B cell (primary cell): ENCODE data around the gene ATXN1. TPM values are rescaled to one million over a fixed set of nuclear protein-coding genes. Genes with fewer than 3 reads are reported as not detected.

Experiments used
- ATAC-seq: fragments of 200-7000 bp; cut with Tn5 transposase; one replicate; pipeline ENCODE4 v1.10.0; 2021; ENCODE audit warnings: low read depth, mild to moderate bottlenecking, moderate number of reproducible peaks, moderate library complexity
- CTCF ChIA-PET: fragments of 350-600 bp; sonication (Branson Sonifier 250); formaldehyde crosslinking; loops from one replicate; lab custom pipeline; 2021; ENCODE audit warnings: antibody characterized with exemption, inconsistent platforms; lab: Charles Lee
- POLR2A ChIA-PET: fragments of 350-600 bp; sonication (Branson Sonifier 250); formaldehyde crosslinking; loops from one replicate; lab custom pipeline; 2021; ENCODE audit warnings: antibody characterized with exemption; lab: Charles Lee
- DNase-seq: peaks from one replicate; pipeline ENCODE4 v3.0.0; 2013
- H2AFZ ChIP-seq: 2 replicates; pipeline ENCODE4 v1.6.1; 2012; ENCODE audit warnings: mild to moderate bottlenecking, low read depth, low read length; ENCODE audit not compliant: insufficient read depth, poor library complexity, severe bottlenecking
- H3K27ac ChIP-seq, 2 donors: 1 replicate in 1 of 2; 2 replicates in 1 of 2; pipeline ENCODE4 v1.5.1; 2012 to 2013; ENCODE audit warnings: low read length in 2 of 2, mild to moderate bottlenecking in 2 of 2, moderate library complexity in 1 of 2
- H3K27me3 ChIP-seq, 4 experiments: fragments of 200-600 bp in 1 of 4; sonication (generic) in 1 of 4; replicated peaks in 1 of 4; 1 replicate in 2 of 4; 2 replicates in 2 of 4; pipeline versions ENCODE4 v1.6.1 to v1.7.0; 2013 to 2016; ENCODE audit warnings: low read length in 3 of 4, mild to moderate bottlenecking in 2 of 4, mixed read lengths in 1 of 4, moderate library complexity in 1 of 4; ENCODE audit not compliant: insufficient read depth in 4 of 4, control insufficient read depth in 3 of 4; ENCODE audit errors: control extremely low read depth in 1 of 4
- H3K36me3 ChIP-seq, 2 experiments: replicated peaks in 1 of 2; 1 replicate in 1 of 2; 2 replicates in 1 of 2; pipeline versions ENCODE4 v1.6.1 to v1.7.1; 2013; ENCODE audit warnings: low read length in 1 of 2; ENCODE audit not compliant: insufficient read depth in 2 of 2, control insufficient read depth in 1 of 2; ENCODE audit errors: control extremely low read depth in 1 of 2, extremely low read depth in 1 of 2
- H3K4me1 ChIP-seq, 2 donors: fragments of 200-600 bp in 1 of 2; sonication (generic) in 1 of 2; 1 replicate in 1 of 2; 2 replicates in 1 of 2; pipeline versions ENCODE4 v1.5.1 to v1.6.1; 2013 to 2017; ENCODE audit warnings: low read length in 2 of 2; ENCODE audit not compliant: control insufficient read depth in 2 of 2, insufficient read depth in 2 of 2
- H3K4me2 ChIP-seq: replicated peaks from 2 replicates; pipeline ENCODE3; 2012; ENCODE audit warnings: mild to moderate bottlenecking, low read depth, low read length; ENCODE audit not compliant: poor library complexity, severe bottlenecking
- H3K4me3 ChIP-seq, 5 experiments: fragments of 200-600 bp in 1 of 5; sonication (generic) in 1 of 5; 1 replicate in 3 of 5; 2 replicates in 2 of 5; pipeline versions ENCODE4 v1.5.1 to v1.7.0; 2011 to 2016; ENCODE audit warnings: low read length in 4 of 5, mild to moderate bottlenecking in 4 of 5, low read depth in 2 of 5, control low read depth in 1 of 5, moderate library complexity in 1 of 5; ENCODE audit not compliant: insufficient read depth in 1 of 5; ENCODE audit errors: control extremely low read depth in 1 of 5, extremely low read depth in 1 of 5
- H3K79me2 ChIP-seq: fragments of 200-600 bp; sonication (generic); one replicate; pipeline ENCODE4 v1.6.0; 2016; ENCODE audit warnings: low read length; ENCODE audit not compliant: control insufficient read depth, insufficient read depth
- H3K9ac ChIP-seq: fragments of 200-600 bp; sonication (generic); 2 replicates; pipeline ENCODE4 v1.6.1; 2017; ENCODE audit warnings: mild to moderate bottlenecking, low read length, moderate library complexity
- H3K9me3 ChIP-seq, 3 donors: one replicate each; pipeline versions ENCODE4 v1.6.1 to v1.7.1; 2013; ENCODE audit warnings: low read length in 2 of 3; ENCODE audit not compliant: control insufficient read depth in 2 of 3, insufficient read depth in 1 of 3; ENCODE audit errors: control extremely low read depth in 1 of 3
- H4K20me1 ChIP-seq: 2 replicates; pipeline ENCODE4 v1.6.0; 2012; ENCODE audit warnings: mild to moderate bottlenecking, low read length; ENCODE audit not compliant: insufficient read depth, control insufficient read depth, poor library complexity, severe bottlenecking
- H3K27ac Mint-ChIP-seq: one replicate; pipeline ENCODE4 v1.8.0; 2021; ENCODE audit warnings: mixed read lengths
- H3K27me3 Mint-ChIP-seq: one replicate; pipeline ENCODE4 v1.8.0; 2021; ENCODE audit warnings: mixed read lengths
- H3K4me1 Mint-ChIP-seq: one replicate; pipeline ENCODE4 v1.8.0; 2021; ENCODE audit warnings: mixed read lengths
- H3K4me3 Mint-ChIP-seq: one replicate; pipeline ENCODE4 v1.8.0; 2021; ENCODE audit warnings: mixed read lengths
- H3K9me3 Mint-ChIP-seq: one replicate; pipeline ENCODE4 v1.8.0; 2022; ENCODE audit warnings: mixed read lengths; ENCODE audit not compliant: insufficient read depth
- EZH2 ChIP-seq: IDR thresholded peaks from 2 replicates; pipeline ENCODE4 v1.6.1; 2012; ENCODE audit warnings: borderline replicate concordance, low read depth, mild to moderate bottlenecking, moderate library complexity, low read length; ENCODE audit not compliant: insufficient read depth, poor library complexity, severe bottlenecking
- WGBS: methylation state at CpG from one replicate; pipeline ENCODE4 v1.1.5; 2013; ENCODE audit warnings: missing lambda C conversion rate; ENCODE audit not compliant: insufficient coverage; 5-methylcytosine and 5-hydroxymethylcytosine counted together
- intact Hi-C: fragments of 100-400 bp; cut with micrococcal nuclease; formaldehyde crosslinking; loops from one replicate; pipeline ENCODE4 v1.10.0; 2022
- polyA plus RNA-seq: library from polyadenylated mRNA; depleted of rRNA; stranded (reverse); fragments of >200 nt; gene quantifications from 2 replicates; pipeline ENCODE4 v1.2.3, GENCODE V29; 2012
- total RNA-seq, 2 donors: library from RNA; stranded (reverse); fragments of 120-200 nt in 1 of 2; gene quantifications; 1 replicate in 1 of 2; 2 replicates in 1 of 2; pipeline versions ENCODE4 v1.2.3 to v1.2.4, GENCODE V29; 2013 to 2022
- TF ChIP-seq, protein P1 (sequence below): fragments of 200-600 bp; IDR thresholded peaks from one replicate; pipeline ENCODE4 v1.8.0; 2022; ENCODE audit warnings: antibody characterized with exemption, mild to moderate bottlenecking

Gene ATXN1
- total and polyA plus RNA-seq, 2 donors (not counting 1 experiment from before 2014, with no cell fraction given): 5.7 to 63.8 TPM

DNA sequence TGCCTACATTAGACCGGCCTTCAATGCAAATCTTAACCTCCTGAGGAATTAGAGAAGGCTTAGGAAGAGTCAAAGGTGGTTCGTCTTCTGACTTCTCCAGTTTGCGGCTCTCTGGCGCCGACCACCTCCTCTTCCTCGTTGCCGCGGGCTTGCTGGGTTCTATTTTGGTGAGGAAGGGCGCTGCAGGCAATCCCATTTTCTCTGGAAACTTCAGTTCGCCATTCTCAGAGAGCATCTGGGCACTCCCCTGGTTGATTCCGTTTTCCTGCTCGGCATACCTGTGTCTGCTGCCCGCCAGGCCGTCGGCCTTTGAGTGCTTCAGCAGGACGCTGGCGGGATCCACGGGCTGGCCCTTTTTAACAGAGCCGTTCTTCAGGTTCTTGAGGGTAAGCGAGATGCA lies 454.9 kb downstream of the ATXN1 start:
- H3K4me3 Mint-ChIP-seq: peak overlapping the region; percentile 82
- Histone ChIP-seq H3K27ac (no peak overlapping the region), H3K36me3 (no peaks in the 10 kb centered on the region), H3K27me3 (no peaks in the 10 kb centered on the region), H3K4me1 (peaks cover 5 to 15% of the 10 kb centered on the region in 2 donors), H3K9me3 (no peaks in the 10 kb centered on the region), H4K20me1 (no peaks in the 10 kb centered on the region), H3K79me2 (no peaks in the 10 kb centered on the region), H3K4me2 (peak overlapping the region; percentile 71), H3K4me3 (peak overlapping the region in 3 of 5 experiments; percentile 40 to 53 (median 47)), H3K9ac (peak overlapping the region; percentile 27), H2AFZ (peak overlapping the region; percentile 23)
- no peaks in the 10 kb centered on the region for H3K27me3 Mint-ChIP-seq
- WGBS: 83% methylated on average over 19 of the region's 20 CpGs
- H3K9me3 Mint-ChIP-seq: no peaks in the 10 kb centered on the region
- ChIA-PET POLR2A (no interaction called here), CTCF (no interaction called here)
- intact Hi-C loops: no loop called here
- TF ChIP-seq EZH2: no peak
- TF ChIP-seq, protein P1, sequence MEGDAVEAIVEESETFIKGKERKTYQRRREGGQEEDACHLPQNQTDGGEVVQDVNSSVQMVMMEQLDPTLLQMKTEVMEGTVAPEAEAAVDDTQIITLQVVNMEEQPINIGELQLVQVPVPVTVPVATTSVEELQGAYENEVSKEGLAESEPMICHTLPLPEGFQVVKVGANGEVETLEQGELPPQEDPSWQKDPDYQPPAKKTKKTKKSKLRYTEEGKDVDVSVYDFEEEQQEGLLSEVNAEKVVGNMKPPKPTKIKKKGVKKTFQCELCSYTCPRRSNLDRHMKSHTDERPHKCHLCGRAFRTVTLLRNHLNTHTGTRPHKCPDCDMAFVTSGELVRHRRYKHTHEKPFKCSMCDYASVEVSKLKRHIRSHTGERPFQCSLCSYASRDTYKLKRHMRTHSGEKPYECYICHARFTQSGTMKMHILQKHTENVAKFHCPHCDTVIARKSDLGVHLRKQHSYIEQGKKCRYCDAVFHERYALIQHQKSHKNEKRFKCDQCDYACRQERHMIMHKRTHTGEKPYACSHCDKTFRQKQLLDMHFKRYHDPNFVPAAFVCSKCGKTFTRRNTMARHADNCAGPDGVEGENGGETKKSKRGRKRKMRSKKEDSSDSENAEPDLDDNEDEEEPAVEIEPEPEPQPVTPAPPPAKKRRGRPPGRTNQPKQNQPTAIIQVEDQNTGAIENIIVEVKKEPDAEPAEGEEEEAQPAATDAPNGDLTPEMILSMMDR: no peak
- H3K4me1 Mint-ChIP-seq: peaks cover 28% of the 10 kb centered on the region
- no peak for DNase-seq
- H3K27ac Mint-ChIP-seq: peak overlapping the region; percentile 59
- no peak for ATAC-seq

DNA sequence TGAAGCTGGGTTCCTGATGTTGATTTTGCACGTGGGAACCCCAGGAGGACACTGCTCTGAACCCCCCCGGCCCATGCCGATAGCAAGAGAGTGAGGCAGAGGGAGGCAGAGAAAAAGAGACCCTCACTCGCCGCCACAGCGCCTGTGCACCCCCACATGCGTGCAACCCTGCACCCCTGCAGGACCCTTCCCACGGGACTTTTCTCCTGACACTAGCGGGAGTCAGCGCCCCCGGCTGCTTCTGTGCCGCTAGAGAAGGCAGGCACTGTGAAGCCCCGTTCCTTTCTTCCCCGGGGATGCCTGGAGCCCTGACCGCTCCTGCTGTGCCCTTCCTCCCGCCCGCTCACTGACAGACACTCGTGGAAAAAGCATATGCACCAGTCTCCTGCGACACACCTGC lies 455.5 kb downstream of the ATXN1 start:
- intact Hi-C loops: no loop called here
- WGBS: 65% methylated on average over 15 of the region's 19 CpGs
- DNase-seq: no peak
- H3K9me3 ChIP-seq: no peaks in the 10 kb centered on the region
- peaks cover 5 to 15% of the 10 kb centered on the region in 2 donors for H3K4me1 ChIP-seq
- H2AFZ ChIP-seq: peak overlapping the region; percentile 23
- CTCF ChIA-PET: interaction anchor here (0.7 to 0.9 kb wide), 3 partner anchors 11 to 370 kb away, joined by 4 read pairs; no protein-coding TSS in a partner anchor
- Mint-ChIP-seq H3K9me3 (no peaks in the 10 kb centered on the region), H3K27me3 (no peaks in the 10 kb centered on the region), H3K4me3 (peak overlapping the region; percentile 82), H3K4me1 (peaks cover 28% of the 10 kb centered on the region), H3K27ac (peak overlapping the region; percentile 11)
- no peaks in the 10 kb centered on the region for H3K27me3 ChIP-seq
- H3K36me3 ChIP-seq: no peaks in the 10 kb centered on the region
- no peak overlapping the region for H3K27ac ChIP-seq
- peak overlapping the region in 4 of 5 experiments; percentile 13 to 53 (median 44) for H3K4me3 ChIP-seq
- H3K79me2 ChIP-seq: no peaks in the 10 kb centered on the region
- peak overlapping the region; percentile 71 for H3K4me2 ChIP-seq
- POLR2A ChIA-PET: no interaction called here
- peak; percentile 31 for ATAC-seq
- H3K9ac ChIP-seq: peak overlapping the region; percentile 27
- TF ChIP-seq, protein P1: no peak
- TF ChIP-seq EZH2: no peak
- H4K20me1 ChIP-seq: no peaks in the 10 kb centered on the region
